HepG2 (cell line): ENCODE data around the gene PLXDC2. TPM values are rescaled to one million over a fixed set of nuclear protein-coding genes. Genes with fewer than 3 reads are reported as not detected.

Source experiments
- ATAC-seq: fragments of 200-7000 bp; cut with Tn5 transposase; 3 replicates; pipeline ENCODE4 v1.9.1; 2020; ENCODE audit warnings: mild to moderate bottlenecking, moderate library complexity
- BruUV-seq: library from RNA; stranded (reverse); fragments of 400-500 nt; replicated peaks from 2 replicates; lab custom pipeline; 2021; lab: Mats Ljungman, UMichigan
- CTCF ChIA-PET: fragments of 300-600 bp; formaldehyde crosslinking; extraction: SDS; loops from one replicate; lab custom pipeline; 2021; ENCODE audit warnings: low total read pairs, inconsistent platforms, low intra/inter-chr PET ratio; lab: Yijun Ruan, JAX
- POLR2A ChIA-PET: fragments of 350-600 bp; sonication (Branson Sonifier 250); formaldehyde crosslinking; loops from one replicate; lab custom pipeline; 2020; ENCODE audit warnings: antibody characterized with exemption, inconsistent platforms; lab: Yijun Ruan, JAX
- DNase-seq: peaks from one replicate; pipeline ENCODE4 v3.0.0-alpha.2; 2015; ENCODE audit warnings: low spot score
- FAIRE-seq: peaks from 3 replicates; lab custom pipeline; 2011; peaks lifted over from hg19 to GRCh38; lab: Jason Lieb, UNC
- H2AFZ ChIP-seq: one replicate; pipeline ENCODE4 v1.6.1; 2011; ENCODE audit warnings: low read length, inconsistent platforms
- H3K27ac ChIP-seq: fragments of 300-600 bp; 3 replicates; pipeline ENCODE4 v1.8.0; 2011; ENCODE audit warnings: mixed run types, mild to moderate bottlenecking, mixed read lengths, low read length, inconsistent platforms; ENCODE audit not compliant: insufficient read depth; ENCODE audit errors: extremely low read length
- H3K27me3 ChIP-seq, 2 experiments: fragments of 200-600 bp in 1 of 2; 2 replicates in 1 of 2; 3 replicates in 1 of 2; pipeline versions ENCODE4 v1.6.0 to v1.8.0; 2011; ENCODE audit warnings: low read length in 2 of 2, mild to moderate bottlenecking in 2 of 2, moderate library complexity in 2 of 2, inconsistent platforms in 1 of 2; ENCODE audit not compliant: insufficient read depth in 2 of 2, control insufficient read depth in 1 of 2
- H3K36me3 ChIP-seq, 2 experiments: fragments of 200-600 bp in 1 of 2; replicated peaks in 1 of 2; 2 replicates in 1 of 2; 3 replicates in 1 of 2; pipeline versions ENCODE4 v1.5.1 to v1.8.0; 2011; ENCODE audit warnings: low read length in 2 of 2, inconsistent platforms in 1 of 2; ENCODE audit not compliant: insufficient read depth in 2 of 2, control insufficient read depth in 1 of 2
- H3K4me1 ChIP-seq: 2 replicates; pipeline ENCODE4 v1.5.1; 2012; ENCODE audit warnings: low read length, inconsistent platforms; ENCODE audit not compliant: insufficient read depth
- H3K4me2 ChIP-seq: 2 replicates; pipeline ENCODE4 v1.6.0; 2011; ENCODE audit warnings: low read depth, low read length, inconsistent platforms
- H3K4me3 ChIP-seq, 3 experiments: fragments of 200-600 bp in 1 of 3; sonication (generic), shearing (Covaris generic) in 1 of 3; replicated peaks in 1 of 3; 2 replicates each; pipeline ENCODE4 v1.5.1; 2011 to 2016; ENCODE audit warnings: low read length in 3 of 3, inconsistent platforms in 2 of 3, low read depth in 2 of 3, mild to moderate bottlenecking in 2 of 3, control low read depth in 1 of 3, mixed read lengths in 1 of 3; ENCODE audit not compliant: insufficient read depth in 1 of 3
- H3K79me2 ChIP-seq: one replicate; pipeline ENCODE4 v1.6.1; 2011; ENCODE audit warnings: low read length, inconsistent platforms; ENCODE audit not compliant: insufficient read depth
- H3K9ac ChIP-seq: 2 replicates; pipeline ENCODE4 v1.6.0; 2011; ENCODE audit warnings: mild to moderate bottlenecking, low read depth, low read length, inconsistent platforms; ENCODE audit not compliant: insufficient read depth
- H3K9me3 ChIP-seq: 2 replicates; pipeline ENCODE4 v1.5.1; 2012; ENCODE audit warnings: mild to moderate bottlenecking, low read length
- H4K20me1 ChIP-seq: 2 replicates; pipeline ENCODE4 v1.6.0; 2011; ENCODE audit warnings: inconsistent platforms, mild to moderate bottlenecking, low read length, moderate library complexity; ENCODE audit not compliant: insufficient read depth
- CEBPG ChIP-seq: IDR thresholded peaks from 2 replicates; pipeline ENCODE4 v1.6.1; 2016
- FOXK2 ChIP-seq: fragments of 450-650 bp; IDR thresholded peaks from 2 replicates; pipeline ENCODE4 v1.6.1; 2016
- FOXO1 ChIP-seq: sonication (generic); formaldehyde crosslinking; IDR thresholded peaks from 2 replicates; pipeline ENCODE4 v1.4.0; 2020; ENCODE audit warnings: missing genetic modification reagents
- FOXP1 ChIP-seq, 2 experiments: fragments of 450-650 bp in 1 of 2; IDR thresholded peaks; 2 replicates each; pipeline ENCODE4 v1.6.1; 2017 to 2018; ENCODE audit warnings: antibody characterized with exemption in 1 of 2
- HMG20B ChIP-seq: conservative IDR thresholded peaks from 2 replicates; pipeline ENCODE4 v1.6.1; 2016; ENCODE audit warnings: missing genetic modification reagents, missing compliant biosample characterization
- HMGXB3 ChIP-seq: sonication (generic); formaldehyde crosslinking; IDR thresholded peaks from 2 replicates; pipeline ENCODE4 v1.4.0; 2020; ENCODE audit warnings: missing genetic modification reagents, borderline replicate concordance
- KAT2B ChIP-seq: fragments of 150-350 bp; IDR thresholded peaks from 2 replicates; pipeline ENCODE4 v1.6.1; 2014; ENCODE audit warnings: low read depth, low read length, borderline replicate concordance
- MTA1 ChIP-seq: sonication (generic); formaldehyde crosslinking; IDR thresholded peaks from 2 replicates; pipeline ENCODE4 v1.4.0; 2020; ENCODE audit warnings: missing genetic modification reagents, mild to moderate bottlenecking, borderline replicate concordance
- NFE2 ChIP-seq: sonication (generic); formaldehyde crosslinking; IDR thresholded peaks from 2 replicates; pipeline ENCODE4 v1.4.0; 2020; ENCODE audit warnings: missing genetic modification reagents
- PITX1 ChIP-seq: sonication (generic); formaldehyde crosslinking; IDR thresholded peaks from 2 replicates; pipeline ENCODE4 v1.5.1; 2020; ENCODE audit warnings: mild to moderate bottlenecking, missing genetic modification reagents
- RELA ChIP-seq: sonication (generic); formaldehyde crosslinking; IDR thresholded peaks from 2 replicates; pipeline ENCODE4 v1.4.0; 2020; ENCODE audit warnings: missing genetic modification reagents
- SATB2 ChIP-seq: sonication (generic); formaldehyde crosslinking; IDR thresholded peaks from 2 replicates; pipeline ENCODE4 v1.5.0; 2020; ENCODE audit warnings: missing genetic modification reagents
- SOX6 ChIP-seq, 2 experiments: fragments of 450-650 bp in 1 of 2; sonication (generic) in 1 of 2; formaldehyde crosslinking in 1 of 2; IDR thresholded peaks; 2 replicates each; pipeline versions ENCODE4 v1.4.0 to v1.6.1; 2017 to 2020; ENCODE audit warnings: antibody characterized with exemption in 1 of 2, mild to moderate bottlenecking in 1 of 2, missing genetic modification reagents in 1 of 2
- TEAD2 ChIP-seq: sonication (generic); formaldehyde crosslinking; IDR thresholded peaks from 2 replicates; pipeline ENCODE4 v1.9.0; 2021; ENCODE audit warnings: missing genetic modification reagents
- ZFP82 ChIP-seq: sonication (generic); formaldehyde crosslinking; IDR thresholded peaks from 2 replicates; pipeline ENCODE4 v1.5.1; 2020; ENCODE audit warnings: mild to moderate bottlenecking, missing genetic modification reagents, borderline replicate concordance
- ZMYM4 ChIP-seq: sonication (generic); formaldehyde crosslinking; IDR thresholded peaks from 2 replicates; pipeline ENCODE4 v1.8.1; 2023; ENCODE audit warnings: mild to moderate bottlenecking, missing genetic modification reagents
- ZNF18 ChIP-seq: sonication (generic); formaldehyde crosslinking; IDR thresholded peaks from 2 replicates; pipeline ENCODE4 v1.8.0; 2022; ENCODE audit warnings: mild to moderate bottlenecking, missing genetic modification reagents; ENCODE audit not compliant: insufficient replicate concordance
- ZNF230 ChIP-seq: sonication (generic); formaldehyde crosslinking; IDR thresholded peaks from 2 replicates; pipeline ENCODE4 v1.4.0; 2020; ENCODE audit warnings: mild to moderate bottlenecking, missing genetic modification reagents
- ZNF430 ChIP-seq: sonication (generic); formaldehyde crosslinking; IDR thresholded peaks from 2 replicates; pipeline ENCODE4 v1.9.0; 2021; ENCODE audit warnings: mild to moderate bottlenecking, missing genetic modification reagents
- ZNF749 ChIP-seq: sonication (generic); formaldehyde crosslinking; IDR thresholded peaks from 2 replicates; pipeline ENCODE4 v1.8.0; 2022; ENCODE audit warnings: mild to moderate bottlenecking, missing genetic modification reagents, moderate library complexity, borderline replicate concordance
- ZNF891 ChIP-seq: sonication (generic); formaldehyde crosslinking; IDR thresholded peaks from 2 replicates; pipeline ENCODE4 v1.5.0; 2020; ENCODE audit warnings: mild to moderate bottlenecking, missing genetic modification reagents
- WGBS: methylation state at CpG from one replicate; pipeline ENCODE4 v1.1.6; 2017; ENCODE audit warnings: low lambda C conversion rate; 5-methylcytosine and 5-hydroxymethylcytosine counted together
- in situ Hi-C: cut with HindIII; loops from 2 replicates; pipeline ENCODE4 v1.10.0; 2017; ENCODE audit warnings: low pct_unique_long_range_greater_than_20kb; ENCODE audit not compliant: extremely low pct_ligation_motif_present
- intact Hi-C: fragments of 100-400 bp; cut with micrococcal nuclease; formaldehyde crosslinking; loops from one replicate; pipeline ENCODE4 v1.10.0; 2022; ENCODE audit not compliant: unreplicated experiment
- polyA plus RNA-seq, 8 experiments: library from polyadenylated mRNA; depleted of rRNA in 3 of 8; stranded (reverse) in 7 of 8; unstranded in 1 of 8; fragments of >200 nt; fragmentation: Illumina TruSeq in 4 of 8; extraction: Trizol in 4 of 8; gene quantifications; 2 replicates each; pipeline versions ENCODE4 v1.2.1 to v1.2.3, GENCODE V29; 2011 to 2016; ENCODE audit warnings: low read depth in 4 of 8, missing spikeins in 1 of 8, mixed read lengths in 1 of 8; ENCODE audit not compliant: insufficient read depth in 1 of 8
- total RNA-seq, 5 experiments: library from RNA; depleted of rRNA; stranded (reverse); fragments of >200 nt; fragmentation: Illumina TruSeq; extraction: Trizol; gene quantifications; 2 replicates each; pipeline ENCODE4 v1.2.3, GENCODE V29; 2016; ENCODE audit warnings: low read depth in 1 of 5

Gene PLXDC2
- total and polyA plus RNA-seq, 2 of the 13 experiments (the other 11 are each of a cell fraction or from before 2014, with no cell fraction given): 2.1 to 2.4 TPM

DNA sequence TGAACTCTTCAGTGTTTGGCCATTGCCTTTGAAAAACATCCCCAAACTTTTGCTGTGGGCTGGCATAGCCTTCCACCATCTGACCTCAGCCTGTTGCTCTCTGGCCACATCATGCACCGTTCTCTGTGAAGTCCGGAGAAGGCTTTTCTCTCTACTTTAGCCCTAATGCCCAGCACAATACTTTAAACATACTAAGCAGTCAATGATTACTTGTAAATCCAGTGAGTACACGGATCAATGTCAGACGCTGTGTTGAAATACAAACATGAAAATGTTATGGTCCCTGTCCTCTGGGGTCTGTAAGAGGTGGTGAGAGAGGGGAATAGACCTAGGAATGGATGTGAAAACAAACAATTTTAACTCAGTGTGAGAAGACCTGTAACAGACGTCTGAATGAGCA lies 297.9 kb downstream of the PLXDC2 start:
- POLR2A ChIA-PET: no interaction called here
- in situ Hi-C loops (no loop called here), intact Hi-C loops (no loop called here)
- Histone ChIP-seq H3K4me3 (no peak overlapping the region), H3K4me2 (no peak overlapping the region), H3K9ac (no peak overlapping the region), H2AFZ (no peak overlapping the region), H3K27me3 (no peaks in the 10 kb centered on the region), H3K9me3 (no peaks in the 10 kb centered on the region), H4K20me1 (no peaks in the 10 kb centered on the region), H3K27ac (no peak overlapping the region), H3K36me3 (no peaks in the 10 kb centered on the region), H3K79me2 (no peaks in the 10 kb centered on the region), H3K4me1 (peaks cover 10% of the 10 kb centered on the region; the same call in 1 of the 2 replicates)
- peak; percentile 32 for DNase-seq
- no peak for FAIRE-seq
- WGBS: 5% methylated on average over 5 of the region's 5 CpGs
- peak; percentile 96 for ATAC-seq
- CTCF ChIA-PET: no interaction called here
- no TSS peak for BruUV-seq
- no peak for TF ChIP-seq ZNF230 (CRISPR knock-in tag)
- TF ChIP-seq HMG20B (CRISPR knock-in tag): no peak
- 0 out of 2 replicates have a peak, but pooled peaks have one; percentile 16 for TF ChIP-seq CEBPG (CRISPR knock-in tag)
- TF ChIP-seq ZNF891 (CRISPR knock-in tag): no peak
- TF ChIP-seq MTA1 (CRISPR knock-in tag): no peak
- no peak for TF ChIP-seq TEAD2 (CRISPR knock-in tag)
- no peak for TF ChIP-seq ZNF430 (CRISPR knock-in tag)
- no peak for TF ChIP-seq ZNF749 (CRISPR knock-in tag)
- TF ChIP-seq FOXP1 (IDR thresholded peaks at IDR 0.05): no peak
- peak; percentile 60; the same call in 1 of the 2 replicates for TF ChIP-seq FOXP1 (CRISPR knock-in tag; IDR thresholded peaks at IDR 0.05)
- no peak for TF ChIP-seq NFE2 (CRISPR knock-in tag)
- TF ChIP-seq HMGXB3 (CRISPR knock-in tag): no peak
- TF ChIP-seq FOXK2: no peak
- TF ChIP-seq PITX1 (CRISPR knock-in tag): peak; percentile 86
- TF ChIP-seq SOX6 (IDR thresholded peaks at IDR 0.05): no peak
- TF ChIP-seq SOX6 (CRISPR knock-in tag; IDR thresholded peaks at IDR 0.05): peak; percentile 54; the same call in 1 of the 2 replicates
- peak; percentile 68; the same call in 1 of the 2 replicates for TF ChIP-seq ZMYM4 (CRISPR knock-in tag)
- TF ChIP-seq RELA (CRISPR knock-in tag): no peak
- peak; percentile 26; the same call in 1 of the 2 replicates for TF ChIP-seq FOXO1
- no peak for TF ChIP-seq ZFP82 (CRISPR knock-in tag)
- TF ChIP-seq SATB2 (CRISPR knock-in tag): no peak
- no peak for TF ChIP-seq ZNF18 (CRISPR knock-in tag)
- TF ChIP-seq KAT2B: no peak
